HL-60/S4 treated with phorbol 12-myristate 13-acetate at 8.2 ng/mL for 4 days and 3 days (cell line): ENCODE data around the gene MSRB1.

ENCODE experiments used
- in situ Hi-C: fragments of 300-500 bp; cut with MboI; formaldehyde crosslinking; loops from 2 replicates; pipeline ENCODE4 v1.15.0; 2022; ENCODE audit warnings: low sequenced_read_pairs

MSRB1 gene

DNA sequence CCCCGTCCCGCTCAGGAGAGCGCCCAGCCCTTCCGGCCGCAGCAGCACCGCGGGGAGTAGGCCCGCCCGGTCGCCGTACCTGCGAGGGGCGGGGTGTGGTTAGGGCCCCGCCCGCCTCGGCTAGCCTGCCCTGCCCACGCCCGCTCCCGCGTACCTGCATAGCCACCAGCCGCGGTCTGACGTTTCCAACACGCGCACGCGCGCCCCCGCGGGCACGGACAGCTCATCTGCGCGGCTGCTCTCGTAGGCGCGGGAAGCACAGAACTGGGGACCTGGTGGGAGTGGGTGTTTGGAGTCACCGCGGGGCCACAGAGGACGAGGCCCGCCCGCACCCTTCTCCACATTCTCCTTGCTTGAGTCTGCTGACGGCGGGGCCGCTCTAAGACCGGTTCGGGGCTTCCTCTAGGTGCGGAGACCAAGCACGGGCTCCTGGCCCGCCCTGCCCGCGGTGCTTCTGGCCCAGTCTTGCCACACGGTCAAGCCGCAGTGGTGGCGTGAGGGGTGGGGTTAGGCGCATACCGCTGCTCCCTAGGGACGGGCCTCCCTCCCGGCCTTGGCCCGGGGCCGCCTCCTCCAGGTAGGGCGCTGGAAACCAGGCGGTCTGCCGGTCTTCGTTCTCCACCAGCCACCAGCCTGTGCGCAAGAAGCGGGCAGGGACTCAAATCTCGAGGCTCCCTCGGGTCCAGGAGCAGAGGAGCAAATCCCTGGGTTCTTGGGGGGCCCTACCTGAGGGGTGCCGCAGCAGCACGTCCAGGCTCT is 36.5 kb upstream of the MSRB1 start:
- in situ Hi-C loops = no loop called here

DNA sequence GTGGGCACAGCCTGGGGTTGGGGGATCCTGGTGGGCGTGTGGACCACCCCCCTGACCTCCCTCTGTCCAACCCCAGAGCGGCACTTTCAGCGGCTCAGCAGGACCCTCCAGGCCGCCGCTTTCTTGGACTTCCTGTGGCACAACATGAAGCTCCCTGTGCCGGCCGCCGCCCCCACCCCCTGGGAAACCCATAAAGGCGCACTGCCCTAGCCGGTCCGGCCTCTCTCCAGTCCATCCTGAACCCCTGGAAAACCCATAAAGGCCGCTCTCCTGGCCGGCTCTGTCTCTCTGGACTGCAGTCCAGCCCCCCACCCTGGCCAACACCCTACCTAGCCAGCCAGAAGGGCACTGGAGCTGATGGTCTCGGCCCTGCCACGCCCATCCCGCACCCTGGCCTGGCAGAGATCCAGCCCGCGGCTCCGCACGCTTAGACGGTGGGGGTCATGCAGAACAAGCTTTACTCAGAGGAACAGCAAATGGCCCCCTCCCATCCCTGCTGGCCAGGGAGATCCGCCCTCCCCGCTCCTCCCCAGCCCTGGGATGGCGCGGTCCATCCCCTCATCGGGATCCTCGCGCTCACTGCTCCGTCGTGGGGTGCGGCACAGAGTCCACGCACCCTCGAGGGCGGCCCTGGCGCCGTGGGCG is 35.6 kb upstream of the MSRB1 start:
- in situ Hi-C loops = no loop called here

DNA sequence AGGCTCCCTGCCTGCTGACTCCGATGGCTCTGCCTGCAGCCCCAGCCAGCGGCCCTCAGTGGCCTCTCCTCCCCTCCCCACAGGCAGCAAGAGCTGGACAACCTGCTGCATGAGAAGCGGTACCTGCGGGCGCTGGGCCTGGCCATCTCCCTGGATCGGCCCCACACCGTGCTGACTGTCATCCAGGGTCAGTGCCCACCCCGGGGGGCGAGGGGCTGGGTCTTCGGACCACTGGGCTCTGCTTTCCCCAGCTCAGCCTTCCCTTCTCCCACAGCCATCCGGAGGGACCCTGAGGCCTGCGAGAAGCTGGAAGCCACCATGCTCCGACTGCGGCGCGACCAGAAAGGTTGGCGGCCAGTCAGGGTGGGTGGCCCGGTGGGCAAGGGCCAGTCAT is 34.9 kb upstream of the MSRB1 start:
- in situ Hi-C loops = no loop called here

DNA sequence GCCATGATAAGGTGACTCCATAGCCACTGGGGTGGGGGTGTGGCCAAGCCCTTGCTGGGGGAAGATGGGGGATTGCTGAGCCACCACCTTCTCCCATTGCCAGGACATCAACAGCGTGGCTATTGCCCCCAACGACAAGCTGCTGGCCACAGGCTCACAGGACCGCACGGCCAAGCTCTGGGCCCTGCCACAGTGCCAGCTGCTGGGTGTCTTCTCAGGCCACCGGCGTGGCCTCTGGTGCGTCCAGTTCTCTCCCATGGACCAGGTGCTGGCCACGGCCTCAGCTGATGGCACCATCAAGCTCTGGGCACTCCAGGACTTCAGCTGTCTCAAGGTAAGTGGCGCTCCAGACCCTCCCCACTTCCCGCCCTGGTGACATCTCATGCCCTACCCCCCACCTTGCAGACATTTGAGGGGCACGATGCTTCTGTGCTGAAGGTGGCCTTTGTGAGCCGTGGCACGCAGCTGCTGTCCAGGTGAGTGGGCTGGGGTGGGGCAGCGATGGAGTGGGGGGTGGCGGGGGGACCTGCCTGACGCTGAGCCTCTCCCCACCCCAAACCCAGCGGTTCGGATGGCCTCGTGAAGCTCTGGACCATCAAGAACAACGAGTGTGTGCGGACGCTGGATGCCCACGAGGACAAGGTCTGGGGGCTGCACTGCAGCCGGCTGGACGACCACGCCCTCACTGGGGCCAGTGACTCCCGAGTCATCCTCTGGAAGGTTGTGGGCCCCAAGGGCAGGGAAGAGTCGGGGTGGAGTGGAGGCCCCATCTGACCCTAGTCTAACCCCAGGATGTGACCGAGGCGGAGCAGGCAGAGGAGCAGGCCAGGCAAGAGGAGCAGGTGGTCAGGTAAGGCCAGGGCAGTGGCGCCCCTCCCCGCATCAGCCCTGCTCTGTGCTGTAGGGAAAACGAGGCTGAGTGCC is 34.2 kb upstream of the MSRB1 start:
- in situ Hi-C loops = no loop called here

DNA sequence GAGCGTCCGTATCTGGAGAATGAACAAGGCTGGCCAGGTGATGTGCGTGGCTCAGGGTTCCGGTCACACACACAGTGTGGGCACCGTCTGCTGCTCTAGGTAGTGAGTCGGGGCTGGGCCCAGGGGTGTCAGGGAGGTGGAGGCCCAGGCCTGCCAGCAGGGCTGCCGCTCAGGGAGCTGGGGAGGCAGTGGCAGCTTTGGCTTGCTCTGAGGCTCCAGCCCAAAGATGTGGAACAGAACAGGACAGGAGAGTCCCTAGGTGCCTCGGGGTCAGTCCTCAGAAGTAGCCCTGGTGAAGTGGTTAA is 33.2 kb upstream of the MSRB1 start:
- in situ Hi-C loops = no loop called here

DNA sequence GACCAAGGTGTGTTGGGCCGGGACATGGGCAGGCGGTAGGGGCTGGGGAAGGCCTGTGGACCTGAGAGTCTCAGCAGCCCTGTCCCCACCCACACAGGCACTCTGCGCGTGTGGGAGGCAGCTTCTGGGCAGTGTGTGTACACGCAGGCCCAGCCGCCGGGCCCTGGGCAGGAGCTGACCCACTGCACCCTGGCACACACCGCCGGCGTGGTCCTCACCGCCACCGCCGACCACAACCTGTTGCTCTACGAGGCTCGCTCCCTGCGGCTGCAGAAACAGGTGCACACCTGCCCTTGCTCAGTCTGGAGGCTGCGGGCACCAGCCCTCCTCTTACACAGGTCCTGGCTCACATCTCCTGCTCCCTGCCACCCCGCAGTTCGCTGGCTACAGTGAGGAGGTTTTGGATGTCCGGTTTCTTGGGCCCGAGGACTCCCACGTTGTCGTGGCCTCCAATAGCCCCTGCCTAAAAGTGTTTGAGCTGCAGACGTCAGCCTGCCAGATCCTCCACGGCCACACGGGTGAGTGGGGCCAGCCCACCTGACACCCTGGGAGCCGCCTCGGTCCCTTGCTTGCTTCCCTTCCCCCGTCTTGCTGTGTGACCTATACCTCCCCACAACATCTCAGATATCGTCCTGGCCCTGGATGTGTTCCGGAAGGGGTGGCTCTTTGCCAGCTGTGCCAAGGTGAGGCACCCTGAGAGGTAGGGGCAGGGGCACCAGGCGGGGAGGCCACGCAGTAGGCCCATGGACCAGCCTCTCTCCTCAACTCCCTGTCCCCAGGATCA is 32.6 kb upstream of the MSRB1 start:
- in situ Hi-C loops = no loop called here

DNA sequence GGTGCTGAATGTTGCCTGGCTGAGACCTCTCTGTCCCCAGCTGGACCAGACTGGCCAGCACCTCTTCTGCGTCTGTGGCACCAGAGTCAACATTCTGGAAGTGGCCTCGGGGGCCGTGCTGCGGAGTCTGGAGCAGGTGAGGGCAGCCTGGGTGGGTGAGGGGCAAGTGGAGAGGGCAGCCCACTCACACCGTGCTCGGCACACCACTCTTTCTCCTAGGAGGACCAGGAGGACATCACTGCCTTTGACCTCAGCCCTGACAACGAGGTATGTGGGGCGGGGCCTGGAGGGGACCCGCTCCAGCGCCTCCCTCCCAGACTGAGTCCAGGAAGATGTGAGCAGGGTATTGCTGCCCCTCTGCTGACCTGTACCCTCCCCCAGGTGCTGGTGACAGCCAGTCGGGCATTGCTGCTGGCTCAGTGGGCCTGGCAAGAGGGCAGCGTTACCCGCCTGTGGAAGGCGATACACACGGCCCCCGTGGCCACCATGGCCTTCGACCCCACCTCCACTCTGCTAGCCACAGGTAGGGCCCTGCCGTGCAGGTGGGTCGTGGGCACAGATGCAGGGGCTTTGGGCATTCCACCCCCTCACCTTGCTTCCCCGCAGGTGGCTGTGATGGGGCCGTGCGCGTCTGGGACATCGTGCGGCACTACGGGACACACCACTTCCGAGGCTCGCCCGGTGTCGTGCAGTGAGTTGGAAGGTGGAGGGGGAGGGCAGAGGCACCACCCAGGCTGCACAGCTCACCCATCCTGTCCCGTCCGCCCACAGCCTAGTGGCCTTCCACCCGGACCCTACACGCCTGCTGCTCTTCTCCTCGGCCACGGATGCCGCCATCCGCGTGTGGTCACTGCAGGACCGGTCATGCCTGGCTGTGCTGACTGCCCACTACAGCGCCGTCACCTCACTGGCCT is 31.4 kb upstream of the MSRB1 start:
- in situ Hi-C loops = no loop called here

DNA sequence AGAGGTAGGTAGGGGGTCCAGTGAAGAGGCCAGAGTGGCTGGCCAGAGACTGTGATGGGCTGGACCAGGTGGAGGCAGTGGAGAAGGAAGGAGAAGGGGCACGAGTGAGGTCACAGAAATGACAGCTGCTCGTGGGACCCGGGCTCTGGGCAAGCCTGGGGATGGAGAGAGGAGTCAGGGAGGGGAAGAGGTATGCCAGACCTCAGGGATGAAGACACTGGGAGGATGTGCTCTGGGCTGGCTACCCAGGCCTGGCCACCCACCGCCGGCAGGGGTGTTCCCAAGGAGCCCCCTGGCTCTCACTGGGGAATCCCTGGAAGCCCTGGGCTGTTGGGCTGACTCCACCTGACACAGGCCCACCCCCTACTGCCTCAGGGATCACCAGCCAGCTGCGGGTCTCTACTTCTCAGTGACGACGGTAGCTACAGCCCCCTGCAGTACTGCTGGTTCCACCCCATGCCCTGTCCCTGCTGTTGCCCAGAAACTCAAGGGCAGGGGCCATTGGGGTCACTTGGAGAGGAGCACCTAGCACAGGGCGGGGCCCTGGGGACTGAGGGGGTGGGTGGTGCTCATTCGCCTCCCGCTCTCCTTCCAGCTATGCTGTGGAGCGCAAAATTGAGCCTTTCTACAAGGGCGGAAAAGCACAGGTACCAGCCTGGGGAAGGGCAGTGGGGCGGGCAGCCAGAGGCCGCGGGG is 30.6 kb upstream of the MSRB1 start:
- in situ Hi-C loops = no loop called here

DNA sequence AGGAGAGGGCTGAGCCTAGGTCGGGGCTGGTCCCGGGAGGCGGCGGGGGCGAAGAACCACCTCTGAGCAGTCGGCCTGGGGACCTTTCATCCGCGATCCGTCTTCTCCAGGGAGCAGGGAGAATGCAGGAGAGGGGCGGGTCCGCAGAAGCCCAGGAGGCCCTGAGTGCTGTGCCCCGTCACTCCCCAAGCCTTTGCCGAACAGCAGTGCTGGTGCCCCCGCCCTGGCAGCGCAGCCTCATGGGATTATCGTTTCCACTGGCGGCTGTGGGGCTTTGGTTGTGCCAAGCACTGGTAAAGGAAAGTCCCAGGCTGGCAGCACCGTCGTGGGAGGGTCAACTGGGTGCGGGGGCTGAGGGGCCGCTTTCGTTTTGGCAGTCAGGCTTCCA is 29.5 kb upstream of the MSRB1 start:
- in situ Hi-C loops = no loop called here

DNA sequence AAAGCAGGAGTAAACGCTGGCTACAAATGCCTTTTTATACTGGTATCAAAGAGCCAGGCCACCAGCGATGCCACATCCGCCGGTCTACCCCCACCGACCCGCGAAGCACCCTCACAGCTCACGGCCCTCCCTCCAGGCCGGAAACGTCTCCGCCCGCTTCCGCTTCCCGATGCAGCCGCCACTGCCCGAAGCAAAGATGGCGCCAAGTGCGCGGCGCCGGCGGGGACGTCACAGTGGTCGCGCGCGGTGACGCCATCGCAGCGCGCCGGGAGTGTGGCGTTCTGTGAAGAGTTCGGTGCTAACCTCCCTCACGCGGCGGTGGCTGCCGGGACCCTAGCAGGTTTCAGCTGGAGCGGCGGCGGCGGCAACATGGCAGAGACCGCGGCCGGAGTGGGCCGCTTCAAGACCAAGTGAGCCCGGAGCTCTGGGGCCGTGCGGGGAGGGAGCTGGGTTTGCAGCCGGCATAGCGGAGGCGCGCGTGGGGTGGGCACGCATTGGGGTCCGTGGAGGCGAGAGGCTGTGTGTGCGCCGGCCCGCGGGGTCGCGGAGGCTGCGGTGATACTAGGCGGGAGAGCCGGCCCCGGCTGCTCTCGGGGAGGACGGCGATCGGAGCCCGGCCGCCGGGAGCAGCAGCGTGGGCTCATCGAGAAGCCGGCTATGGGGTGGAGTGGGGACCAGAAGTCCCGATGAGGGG is 28.9 kb upstream of the MSRB1 start, which contains the start of gene TBL3:
Gene TBL3 (plus strand): TSS at position 258 of the 694 bp plus-strand sequence. CDS start 112 bp downstream, at position 370.
- in situ Hi-C loops = no loop called here

DNA sequence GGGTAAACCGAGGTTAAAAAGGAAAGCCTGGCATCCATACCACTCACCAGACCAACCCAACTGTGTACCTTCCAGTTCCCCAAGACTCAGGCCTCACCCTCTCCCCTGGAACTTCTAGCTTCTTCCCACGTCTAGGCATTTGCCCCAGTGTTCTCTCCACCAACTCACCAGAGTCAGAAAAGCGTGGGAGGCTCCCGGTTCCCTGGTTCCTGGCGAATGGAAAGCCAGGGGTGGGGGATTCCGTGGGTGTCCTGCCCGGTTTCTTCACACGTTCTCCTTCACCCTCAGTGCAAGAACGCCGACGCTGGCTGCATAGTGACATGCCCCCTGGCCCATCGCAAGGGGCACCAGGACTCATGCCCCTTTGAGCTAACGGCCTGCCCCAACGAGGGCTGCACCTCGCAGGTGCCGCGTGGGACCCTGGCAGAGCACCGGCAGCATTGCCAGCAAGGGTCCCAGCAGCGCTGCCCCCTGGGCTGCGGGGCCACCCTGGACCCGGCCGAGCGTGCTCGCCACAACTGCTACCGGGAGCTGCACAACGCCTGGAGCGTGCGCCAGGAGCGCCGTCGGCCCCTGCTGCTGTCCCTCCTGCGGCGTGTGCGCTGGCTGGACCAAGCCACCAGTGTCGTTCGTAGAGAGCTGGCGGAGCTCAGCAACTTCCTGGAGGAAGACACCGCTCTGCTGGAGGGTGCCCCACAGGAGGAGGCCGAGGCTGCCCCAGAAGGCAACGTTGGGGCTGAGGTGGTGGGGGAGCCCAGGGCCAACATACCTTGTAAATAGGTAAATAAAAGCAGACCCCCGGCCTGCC is 25.4 kb upstream of the MSRB1 start:
- in situ Hi-C loops = no loop called here

DNA sequence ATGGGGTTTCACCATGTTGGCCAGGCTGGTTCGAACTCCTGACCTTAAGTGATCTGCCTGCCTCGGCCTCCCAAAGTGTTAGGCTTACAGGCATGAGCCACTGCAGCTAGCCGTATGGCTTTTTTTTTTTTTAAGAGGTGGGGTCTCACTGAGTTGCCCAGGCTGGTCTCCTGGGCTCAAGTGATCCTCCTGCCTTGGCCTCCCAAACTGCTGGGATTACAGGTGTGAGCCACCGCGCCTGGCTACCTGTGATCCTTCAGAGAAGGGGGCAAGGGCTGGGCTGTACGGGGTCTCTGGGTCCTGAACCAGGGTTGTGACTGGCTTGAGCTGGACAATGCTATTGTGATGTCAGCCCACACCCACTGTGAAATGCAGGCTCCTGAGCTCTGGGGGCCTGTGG is 23.5 kb upstream of the MSRB1 start, which contains the start of gene RNF151:
Gene RNF151 (plus strand): TSS at position 397 of the 400 bp plus-strand sequence. CDS start 26 bp downstream, outside the sequence.
- in situ Hi-C loops = no loop called here

DNA sequence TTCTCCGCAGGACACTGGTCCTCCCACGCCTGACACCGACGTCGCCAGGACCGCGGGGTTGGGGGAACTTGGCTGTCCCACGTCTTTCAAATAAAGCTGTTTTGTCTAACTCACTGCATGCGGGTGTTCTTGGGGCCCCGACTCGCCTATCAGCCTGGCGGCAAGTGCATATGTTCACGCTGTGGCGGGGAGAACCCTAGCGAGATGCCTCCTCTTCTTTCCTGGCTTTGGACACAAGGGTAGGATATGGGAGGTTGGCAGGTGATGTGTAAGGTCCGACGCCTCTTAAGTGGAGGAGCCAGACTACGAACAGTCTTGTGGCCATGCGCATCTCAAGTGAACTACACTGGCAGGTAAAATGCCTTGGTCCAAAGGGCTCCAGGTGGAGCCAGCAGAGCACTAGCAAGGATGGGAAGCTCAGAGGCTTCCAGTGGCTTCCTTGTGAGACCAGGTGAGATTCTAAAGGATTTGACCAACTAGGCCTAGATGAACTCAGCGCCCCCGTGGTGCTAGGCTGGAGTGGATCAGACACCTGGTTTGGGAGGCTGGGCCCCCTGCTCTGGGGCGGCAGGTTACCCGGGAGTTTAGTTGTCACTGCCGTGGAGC is 22.5 kb upstream of the MSRB1 start:
- in situ Hi-C loops = no loop called here

DNA sequence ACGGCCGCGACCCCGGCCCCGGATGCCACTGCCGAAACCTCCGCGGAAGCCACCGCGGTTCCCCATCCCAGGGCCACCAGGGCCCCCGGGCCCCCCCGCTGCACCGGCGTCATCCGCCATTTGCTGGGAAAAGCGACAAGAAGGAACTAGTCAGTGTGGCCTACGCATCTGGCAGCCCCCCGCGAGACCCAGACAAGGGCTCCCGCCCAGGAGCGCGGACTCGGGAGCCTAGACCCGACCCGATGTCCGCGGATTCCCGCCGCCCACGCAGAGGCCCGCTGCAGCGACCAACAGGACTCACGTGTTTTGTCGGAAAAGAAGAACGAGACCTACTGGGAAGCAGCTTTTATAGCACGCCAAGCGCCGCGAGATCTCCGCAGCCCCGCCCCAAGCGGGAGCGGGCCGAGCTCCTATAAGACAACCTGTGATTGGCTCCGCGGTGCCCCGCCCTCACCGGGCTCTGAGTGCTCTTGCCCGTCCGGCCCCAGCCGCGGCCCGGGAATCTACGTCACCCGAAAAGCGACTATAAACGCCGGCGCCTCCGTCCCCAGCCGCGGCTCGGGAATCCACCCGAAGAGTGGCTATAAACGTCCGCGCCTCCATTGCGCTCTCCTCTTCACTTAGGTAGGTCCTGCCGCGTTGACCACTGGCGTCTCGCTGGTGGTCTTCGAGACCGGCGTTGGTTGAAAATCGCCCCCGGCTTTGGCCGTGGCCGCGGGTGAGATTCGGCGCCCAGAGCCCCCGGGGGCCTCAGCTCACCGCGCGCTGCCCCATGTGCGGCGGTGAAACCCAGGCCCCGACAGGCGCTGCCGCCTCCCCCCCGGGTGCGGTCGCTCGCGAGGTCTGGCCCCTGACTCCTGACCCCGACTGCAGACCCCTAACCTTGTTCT is 21.8 kb upstream of the MSRB1 start, which contains the start of gene RPS2:
Gene RPS2 (minus strand): TSS at position 321 of the 890 bp plus-strand sequence. CDS start 201 bp downstream, at position 120.
- in situ Hi-C loops = no loop called here

DNA sequence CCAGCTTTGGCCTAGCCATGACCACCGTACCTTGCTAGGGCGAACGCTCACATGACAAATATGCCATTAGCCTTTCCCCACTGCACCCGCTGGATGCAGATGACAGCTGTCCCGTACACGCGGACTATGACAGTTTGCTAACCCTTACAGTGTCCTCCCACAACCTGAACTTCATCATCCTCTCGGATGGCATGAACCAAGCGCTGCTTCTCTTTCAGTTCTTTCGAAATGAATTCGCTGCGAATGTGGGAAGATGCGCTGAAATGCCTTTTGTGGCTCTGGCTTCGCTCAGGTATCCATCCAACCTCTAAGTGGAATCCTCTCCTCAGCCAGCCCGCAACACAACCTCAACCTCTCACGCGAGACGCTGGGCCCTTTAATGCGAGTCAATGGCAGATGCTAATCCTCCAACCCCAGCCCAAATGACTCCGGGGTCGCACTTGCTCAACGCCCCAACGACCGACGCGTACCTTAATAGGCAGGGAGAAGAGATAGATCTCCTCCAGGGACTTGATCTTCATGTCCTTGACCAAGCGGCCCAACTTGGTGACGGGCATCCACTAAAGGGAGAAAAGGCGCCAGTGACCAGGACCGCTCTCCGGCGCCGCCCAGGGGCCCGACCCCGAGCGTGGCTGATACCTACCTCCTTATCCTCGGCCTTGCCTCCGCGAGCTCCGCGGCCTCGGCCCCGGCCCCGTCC is 21.0 kb upstream of the MSRB1 start:
- in situ Hi-C loops = no loop called here
